Adrenal gland (tissue), 12 donors: ENCODE results near the gene TFF1. TPM values are rescaled to one million over a fixed set of nuclear protein-coding genes. Genes with fewer than 3 reads are reported as not detected.

Experiments used
- DNase-seq, 7 donors: peaks; one replicate each; pipeline ENCODE4 v3.0.0-alpha.2; 2019 to 2020
- H3K27ac ChIP-seq, 5 donors: fragments of 200-600 bp; sonication (generic) in 4 of 5; 1 replicate in 3 of 5; 2 replicates in 2 of 5; pipeline versions ENCODE4 v1.5.1 to v1.8.0; 2016 to 2020; ENCODE audit warnings: mild to moderate bottlenecking in 1 of 5
- H3K27me3 ChIP-seq: fragments of 200-600 bp; 2 replicates; pipeline ENCODE4 v1.8.0; 2021
- H3K36me3 ChIP-seq, 2 donors: fragments of 200-600 bp; replicated peaks in 1 of 2; 1 replicate in 1 of 2; 2 replicates in 1 of 2; pipeline versions ENCODE4 v1.5.1 to v1.8.0; 2018 to 2022
- H3K4me1 ChIP-seq, 2 donors: fragments of 200-600 bp; replicated peaks in 1 of 2; 1 replicate in 1 of 2; 2 replicates in 1 of 2; pipeline versions ENCODE4 v1.5.1 to v1.8.0; 2018 to 2021
- H3K4me3 ChIP-seq, 4 donors: fragments of 200-600 bp; sonication (generic) in 3 of 4; one replicate each; pipeline ENCODE4 v1.5.1; 2016 to 2018
- H3K9me3 ChIP-seq, 3 donors: fragments of 200-600 bp; sonication (generic) in 1 of 3; replicated peaks in 1 of 3; 1 replicate in 2 of 3; 2 replicates in 1 of 3; pipeline versions ENCODE4 v1.5.1 to v1.8.0; 2016 to 2021
- POLR2A ChIP-seq, 2 donors: fragments of 450-650 bp; IDR thresholded peaks; one replicate each; pipeline ENCODE4 v1.6.1; 2017; ENCODE audit warnings: antibody characterized with exemption in 2 of 2, mild to moderate bottlenecking in 2 of 2, moderate library complexity in 1 of 2
- WGBS, 4 donors: extraction: QIAGEN DNeasy Blood & Tissue Kit in 2 of 4; methylation state at CpG; one replicate each; pipeline versions ENCODE4 v1.1.5 to v1.1.7; 2013 to 2017; 5-methylcytosine and 5-hydroxymethylcytosine counted together
- intact Hi-C, 2 donors: fragments of 100-400 bp; cut with DNase I; formaldehyde crosslinking; loops; one replicate each; pipeline versions ENCODE4 v1.14.1 to v1.15.0; 2022 to 2023
- polyA plus RNA-seq, 3 donors: library from polyadenylated mRNA; stranded (reverse); fragments of 200-250 nt in 2 of 3; fragments of 350-450 nt in 1 of 3; fragmentation: Illumina TruSeq in 1 of 3; extraction: RNeasy Lipid Tissue Mini Kit (QIAGEN cat#74804) in 1 of 3; gene quantifications; one replicate each; pipeline ENCODE4 v1.2.3, GENCODE V29; 2013 to 2014
- total RNA-seq, 9 donors: library from RNA; depleted of rRNA in 4 of 9; stranded (reverse); fragments of >200 nt in 4 of 9; fragments of 120-200 nt in 1 of 9; fragmentation: NEBNext Ultra II Directional in 1 of 9; extraction: Animal tissue kit (Norgen Biotek cat#: 25700) in 1 of 9; gene quantifications; one replicate each; pipeline versions ENCODE4 v1.1.0 to v1.2.4, GENCODE V29; 2013 to 2023
- TF ChIP-seq, protein P1 (sequence below), 6 experiments: fragments of 450-650 bp in 4 of 6; fragments of 200-600 bp in 2 of 6; sonication (generic) in 1 of 6; IDR thresholded peaks; 1 replicate in 5 of 6; 2 replicates in 1 of 6; pipeline versions ENCODE4 v1.5.1 to v1.8.0; 2016 to 2021; ENCODE audit warnings: antibody characterized with exemption in 6 of 6, mild to moderate bottlenecking in 2 of 6, moderate library complexity in 1 of 6
- donor health status: healthy with polysubstance abuse.
- donor health status: Bipolar disorder and iron deficiency.
- donor health status: DM: yes; HTN: yes; CAD: no.
- donor health status: DM: no; HTN: no; CAD: no.
- donor health status: DM: no; HTN: no; CAD: no.
- donor health status: DM: yes; HTN: yes; CAD: no.

Gene TFF1
- total and polyA plus RNA-seq, 12 donors, result 0.39 to 1.5 (median 0.72) TPM; not detected in 9

DNA sequence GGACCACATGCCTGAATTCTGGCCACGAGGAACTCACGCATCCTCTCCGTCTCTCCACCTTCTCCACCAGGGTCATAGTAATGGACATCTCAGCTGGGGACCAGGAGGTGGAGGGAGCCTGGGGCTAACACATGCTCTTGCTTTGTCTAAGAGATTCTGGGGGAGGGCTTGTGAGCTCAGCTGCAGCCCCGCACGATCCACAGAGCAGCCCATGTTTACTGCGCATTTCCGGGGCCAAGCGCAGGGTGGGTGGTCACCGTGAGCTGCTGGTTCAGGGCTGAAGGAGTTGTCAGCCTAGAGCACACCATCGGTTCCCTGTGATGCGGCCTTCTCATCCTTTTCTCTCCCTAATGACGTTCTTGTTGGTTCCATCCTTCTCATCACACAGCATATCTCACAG, 8.1 kb downstream of the TFF1 start:
- Histone ChIP-seq H3K4me3 (no peak overlapping the region), H3K9me3 (no peaks in the 10 kb centered on the region), H3K27me3 (no peaks in the 10 kb centered on the region), H3K4me1 (no peaks in the 10 kb centered on the region), H3K27ac (no peak overlapping the region), H3K36me3 (no peaks in the 10 kb centered on the region)
- WGBS, 4 donors, result 89 to 94% (median 92%) methylated on average over 12 of the region's 12 CpGs
- no peak for DNase-seq
- intact Hi-C loops, result no loop called here
- TF ChIP-seq, protein P1, sequence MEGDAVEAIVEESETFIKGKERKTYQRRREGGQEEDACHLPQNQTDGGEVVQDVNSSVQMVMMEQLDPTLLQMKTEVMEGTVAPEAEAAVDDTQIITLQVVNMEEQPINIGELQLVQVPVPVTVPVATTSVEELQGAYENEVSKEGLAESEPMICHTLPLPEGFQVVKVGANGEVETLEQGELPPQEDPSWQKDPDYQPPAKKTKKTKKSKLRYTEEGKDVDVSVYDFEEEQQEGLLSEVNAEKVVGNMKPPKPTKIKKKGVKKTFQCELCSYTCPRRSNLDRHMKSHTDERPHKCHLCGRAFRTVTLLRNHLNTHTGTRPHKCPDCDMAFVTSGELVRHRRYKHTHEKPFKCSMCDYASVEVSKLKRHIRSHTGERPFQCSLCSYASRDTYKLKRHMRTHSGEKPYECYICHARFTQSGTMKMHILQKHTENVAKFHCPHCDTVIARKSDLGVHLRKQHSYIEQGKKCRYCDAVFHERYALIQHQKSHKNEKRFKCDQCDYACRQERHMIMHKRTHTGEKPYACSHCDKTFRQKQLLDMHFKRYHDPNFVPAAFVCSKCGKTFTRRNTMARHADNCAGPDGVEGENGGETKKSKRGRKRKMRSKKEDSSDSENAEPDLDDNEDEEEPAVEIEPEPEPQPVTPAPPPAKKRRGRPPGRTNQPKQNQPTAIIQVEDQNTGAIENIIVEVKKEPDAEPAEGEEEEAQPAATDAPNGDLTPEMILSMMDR (IDR thresholded peaks at IDR 0.05), result no peak
- no peak for TF ChIP-seq POLR2A (IDR thresholded peaks at IDR 0.05)

GRCh38 chr21:42357307-42357706, 9.0 kb downstream of the TFF1 start:
- TF ChIP-seq POLR2A (IDR thresholded peaks at IDR 0.05), result no peak
- TF ChIP-seq, protein P1 (IDR thresholded peaks at IDR 0.05), result no peak
- intact Hi-C loops, result no loop called here
- 62 to 82% (median 73%) methylated on average over 3 of the region's 3 CpGs for WGBS, 4 donors
- DNase-seq, result no peak
- H3K27ac ChIP-seq, result no peak overlapping the region
- H3K27me3 ChIP-seq, result no peaks in the 10 kb centered on the region
- H3K9me3 ChIP-seq, result no peaks in the 10 kb centered on the region
- no peak overlapping the region for H3K4me3 ChIP-seq
- no peaks in the 10 kb centered on the region for H3K36me3 ChIP-seq
- H3K4me1 ChIP-seq, result no peaks in the 10 kb centered on the region

- WGBS, 4 donors, result 38 to 54% (median 51%) methylated on average over 6 of the region's 6 CpGs
- no peak overlapping the region for H3K27ac ChIP-seq
- no peaks in the 10 kb centered on the region for H3K27me3 ChIP-seq
- no peaks in the 10 kb centered on the region for H3K36me3 ChIP-seq
- no peak for DNase-seq
- TF ChIP-seq POLR2A (IDR thresholded peaks at IDR 0.05), result no peak
- TF ChIP-seq, protein P1 (IDR thresholded peaks at IDR 0.05), result no peak
- intact Hi-C loops, result no loop called here
- H3K9me3 ChIP-seq, result no peaks in the 10 kb centered on the region
- no peaks in the 10 kb centered on the region for H3K4me1 ChIP-seq
- no peak overlapping the region for H3K4me3 ChIP-seq
These were observed 9.7 kb downstream of the TFF1 start for GRCh38 chr21:42356650-42357049.

GRCh38 chr21:42356046-42356445, 10.3 kb downstream of the TFF1 start:
- Histone ChIP-seq H3K27ac (no peak overlapping the region), H3K4me1 (no peaks in the 10 kb centered on the region), H3K36me3 (no peaks in the 10 kb centered on the region), H3K9me3 (no peaks in the 10 kb centered on the region), H3K4me3 (no peak overlapping the region), H3K27me3 (no peaks in the 10 kb centered on the region)
- DNase-seq, result no peak
- 72 to 81% (median 78%) methylated on average over 2 of the region's 2 CpGs for WGBS, 4 donors
- intact Hi-C loops, result no loop called here
- TF ChIP-seq POLR2A (IDR thresholded peaks at IDR 0.05), result no peak
- TF ChIP-seq, protein P1 (IDR thresholded peaks at IDR 0.05), result no peak
